ENCODE measurements around the gene HABP4. TPM values are rescaled to one million over a fixed set of nuclear protein-coding genes. Genes with fewer than 3 reads are reported as not detected.

Gene HABP4
- total and polyA plus RNA-seq, 9 of the 15 experiments (the other 6 are each of a cell fraction or from before 2014, with no cell fraction given), result 0.38 to 2.4 (median 1.9) TPM

- TF ChIP-seq CUX1 (CRISPR knock-in tag; IDR thresholded peaks at IDR 0.05), result no peak
- peak; percentile 69; the same call in 1 of the 2 replicates for TF ChIP-seq ZBTB7A (IDR thresholded peaks at IDR 0.05; ENCODE audit: borderline replicate concordance, control insufficient read depth, low read depth, low read length)
- no peak for TF ChIP-seq ZNF696 (CRISPR knock-in tag; conservative IDR thresholded peaks at IDR 0.05)
- peak; percentile 59 for TF ChIP-seq FIP1L1 (IDR thresholded peaks at IDR 0.05; ENCODE audit: low read depth, low read length, poor library complexity, severe bottlenecking)
- no peak for TF ChIP-seq MTA1 (IDR thresholded peaks at IDR 0.05; ENCODE audit: borderline replicate concordance)
- TF ChIP-seq EP400 (IDR thresholded peaks at IDR 0.05), result no peak; the same call in 1 of the 2 replicates
- no peak for TF ChIP-seq HNRNPUL1 (IDR thresholded peaks at IDR 0.05; ENCODE audit: low read length)
- peak; percentile 26 for TF ChIP-seq EP300 (IDR thresholded peaks at IDR 0.05; ENCODE audit: low read length)
- no peak for TF ChIP-seq SIN3B (IDR thresholded peaks at IDR 0.05; ENCODE audit: low read depth)
- peak; percentile 75 for TF ChIP-seq SUPT5H (IDR thresholded peaks at IDR 0.05)
- TF ChIP-seq CCNT2 (IDR thresholded peaks at IDR 0.05; ENCODE audit: borderline replicate concordance, extremely low read depth, insufficient read length, low read depth, low read length), result peak; percentile 91
- TF ChIP-seq ZNF511 (CRISPR knock-in tag; IDR thresholded peaks at IDR 0.05), result no peak
- no peak for TF ChIP-seq SPI1 (IDR thresholded peaks at IDR 0.05; ENCODE audit: borderline replicate concordance, low read depth, low read length)
- 0 out of 2 replicates have a peak, but pooled peaks have one; percentile 34 for TF ChIP-seq ZNF12 (CRISPR knock-in tag; IDR thresholded peaks at IDR 0.05)
- TF ChIP-seq GABPB1 (CRISPR knock-in tag; IDR thresholded peaks at IDR 0.05), result no peak
- TF ChIP-seq ZNF717 (CRISPR knock-in tag; IDR thresholded peaks at IDR 0.05), result no peak
- TF ChIP-seq ZNF274 (IDR thresholded peaks at IDR 0.05; ENCODE audit: borderline replicate concordance, low read depth, low read length), result no peak
- no peak for TF ChIP-seq SMC3 (conservative IDR thresholded peaks at IDR 0.05; ENCODE audit: insufficient read depth, low read depth, low read length)
- TF ChIP-seq PYGO2 (tag; IDR thresholded peaks at IDR 0.05), result no peak
- TF ChIP-seq THRA (IDR thresholded peaks at IDR 0.05), result no peak
- no peak for TF ChIP-seq SLC30A9 (CRISPR knock-in tag; IDR thresholded peaks at IDR 0.05)
- no peak for TF ChIP-seq FOXJ2 (tag; IDR thresholded peaks at IDR 0.05)
- TF ChIP-seq MAFG (tag; conservative IDR thresholded peaks at IDR 0.05), result no peak
Measured at GRCh38 chr9:96418920-96419690, 30.9 kb upstream of the HABP4 start (continued).
